WTC11 (cell line): Measurements from ENCODE around the gene SLAMF7. TPM values are rescaled to one million over a fixed set of nuclear protein-coding genes. Genes with fewer than 3 reads are reported as not detected.

Source experiments
- ATAC-seq: fragments of 200-7000 bp; cut with Tn5 transposase; 2 replicates; pipeline ENCODE4 v1.10.0; 2021; ENCODE audit warnings: mild to moderate bottlenecking, moderate library complexity
- CTCF ChIA-PET: fragments of 300-600 bp; sonication (Branson Sonifier 250); formaldehyde crosslinking; loops from one replicate; lab custom pipeline; 2021; ENCODE audit warnings: antibody characterized with exemption; lab: Charles Lee
- POLR2A ChIA-PET: fragments of 350-600 bp; sonication (Branson Sonifier 250); formaldehyde crosslinking; loops from one replicate; lab custom pipeline; 2021; ENCODE audit warnings: antibody characterized with exemption; lab: Charles Lee
- DNase-seq: peaks from one replicate; pipeline ENCODE4 v3.0.0; 2021; ENCODE audit warnings: low spot score
- H3K27ac Mint-ChIP-seq: 2 replicates; pipeline ENCODE4 v1.8.0; 2021; ENCODE audit warnings: mixed read lengths
- H3K27me3 Mint-ChIP-seq: 2 replicates; pipeline ENCODE4 v1.8.0; 2021; ENCODE audit warnings: low read depth, mild to moderate bottlenecking, moderate library complexity, mixed read lengths
- H3K36me3 Mint-ChIP-seq: 2 replicates; pipeline ENCODE4 v1.8.0; 2021; ENCODE audit warnings: mixed read lengths
- H3K4me1 Mint-ChIP-seq: 2 replicates; pipeline ENCODE4 v1.8.0; 2022; ENCODE audit warnings: mixed read lengths
- H3K4me3 Mint-ChIP-seq: 2 replicates; pipeline ENCODE4 v1.8.0; 2021; ENCODE audit warnings: mild to moderate bottlenecking, moderate library complexity, mixed read lengths
- H3K9me3 Mint-ChIP-seq: 2 replicates; pipeline ENCODE4 v1.8.0; 2021; ENCODE audit warnings: mixed read lengths
- AFF4 ChIP-seq: sonication (generic); formaldehyde crosslinking; IDR thresholded peaks from 2 replicates; pipeline ENCODE4 v1.8.1; 2023; ENCODE audit warnings: mild to moderate bottlenecking, missing genetic modification reagents, borderline replicate concordance
- ATF1 ChIP-seq: sonication (generic); formaldehyde crosslinking; IDR thresholded peaks from 2 replicates; pipeline ENCODE4 v1.8.1; 2023; ENCODE audit warnings: mild to moderate bottlenecking, moderate library complexity, missing genetic modification reagents
- ATF2 ChIP-seq: sonication (generic); formaldehyde crosslinking; IDR thresholded peaks from 2 replicates; pipeline ENCODE4 v1.8.1; 2022; ENCODE audit warnings: low read depth, missing genetic modification reagents, borderline replicate concordance
- FOXK1 ChIP-seq: sonication (generic); formaldehyde crosslinking; IDR thresholded peaks from 2 replicates; pipeline ENCODE4 v1.8.0; 2022; ENCODE audit warnings: mild to moderate bottlenecking, moderate library complexity, missing genetic modification reagents
- FOXP1 ChIP-seq: sonication (generic); formaldehyde crosslinking; IDR thresholded peaks from 2 replicates; pipeline ENCODE4 v1.8.0; 2022; ENCODE audit warnings: missing genetic modification reagents, mild to moderate bottlenecking, moderate library complexity, borderline replicate concordance
- GRHL2 ChIP-seq: fragments of 250-450 bp; sonication (Bioruptor Pico); IDR thresholded peaks from 2 replicates; pipeline ENCODE4 v1.8.0; 2022; ENCODE audit warnings: mild to moderate bottlenecking, moderate library complexity; ENCODE audit not compliant: insufficient replicate concordance, severe bottlenecking
- HMGXB4 ChIP-seq: sonication (generic); formaldehyde crosslinking; IDR thresholded peaks from 2 replicates; pipeline ENCODE4 v1.8.1; 2023; ENCODE audit warnings: mild to moderate bottlenecking, moderate library complexity, missing genetic modification reagents
- NFATC4 ChIP-seq: fragments of 250-450 bp; sonication (Bioruptor Pico); IDR thresholded peaks from 2 replicates; pipeline ENCODE4 v1.9.0; 2021; ENCODE audit warnings: mild to moderate bottlenecking
- OVOL2 ChIP-seq: fragments of 250-450 bp; sonication (Bioruptor Pico); IDR thresholded peaks from 2 replicates; pipeline ENCODE4 v1.9.0; 2021; ENCODE audit warnings: mild to moderate bottlenecking, borderline replicate concordance
- PREB ChIP-seq: sonication (generic); formaldehyde crosslinking; IDR thresholded peaks from 2 replicates; pipeline ENCODE4 v1.8.1; 2022; ENCODE audit warnings: mild to moderate bottlenecking, missing genetic modification reagents, moderate library complexity, borderline replicate concordance
- TEAD1 ChIP-seq: sonication (generic); formaldehyde crosslinking; IDR thresholded peaks from 2 replicates; pipeline ENCODE4 v1.8.0; 2022; ENCODE audit warnings: mild to moderate bottlenecking, missing genetic modification reagents
- TEAD4 ChIP-seq: sonication (generic); formaldehyde crosslinking; IDR thresholded peaks from 2 replicates; pipeline ENCODE4 v1.8.0; 2022; ENCODE audit warnings: mild to moderate bottlenecking, missing genetic modification reagents
- ZBTB43 ChIP-seq: sonication (generic); formaldehyde crosslinking; IDR thresholded peaks from 2 replicates; pipeline ENCODE4 v1.8.1; 2023; ENCODE audit warnings: mild to moderate bottlenecking, missing genetic modification reagents
- ZNF219 ChIP-seq: sonication (generic); formaldehyde crosslinking; IDR thresholded peaks from 2 replicates; pipeline ENCODE4 v1.8.0; 2023; ENCODE audit warnings: missing genetic modification reagents, mild to moderate bottlenecking, borderline replicate concordance
- ZNF263 ChIP-seq: sonication (generic); formaldehyde crosslinking; IDR thresholded peaks from 2 replicates; pipeline ENCODE4 v1.8.1; 2022; ENCODE audit warnings: low read depth, mild to moderate bottlenecking, moderate library complexity, missing genetic modification reagents
- ZNF281 ChIP-seq: sonication (generic); formaldehyde crosslinking; IDR thresholded peaks from 2 replicates; pipeline ENCODE4 v1.8.0; 2023; ENCODE audit warnings: mild to moderate bottlenecking, missing genetic modification reagents
- ZNF425 ChIP-seq: fragments of 250-450 bp; sonication (Bioruptor Pico); conservative IDR thresholded peaks from 2 replicates; pipeline ENCODE4 v1.9.0; 2021; ENCODE audit warnings: mild to moderate bottlenecking
- total RNA-seq: library from RNA; stranded (reverse); gene quantifications from 3 replicates; pipeline ENCODE4 v1.2.3, GENCODE V29; 2021

The SLAMF7 gene
- total RNA-seq, 1 experiment from 2014 or later, result 0.15 TPM

- H3K9me3 Mint-ChIP-seq, result no peaks in the 10 kb centered on the region
- DNase-seq (no peak), ATAC-seq (no peak)
- TF ChIP-seq ZNF219 (CRISPR knock-in tag), result no peak
- ChIA-PET POLR2A (no interaction called here), CTCF (interaction anchor here (0.7 to 1.3 kb wide), 3 partner anchors 64 to 77 kb away, joined by 3 read pairs; no protein-coding TSS in a partner anchor)
- H3K27ac Mint-ChIP-seq, result no peak overlapping the region
- peaks cover 31% of the 10 kb centered on the region for H3K4me1 Mint-ChIP-seq
- peaks cover 2% of the 10 kb centered on the region; the same call in 1 of the 2 replicates for H3K27me3 Mint-ChIP-seq
- H3K4me3 Mint-ChIP-seq, result no peak overlapping the region
- H3K36me3 Mint-ChIP-seq, result no peaks in the 10 kb centered on the region
These were observed 5.9 kb downstream of the SLAMF7 start for GRCh38 chr1:160744852-160745520.

- Mint-ChIP-seq H3K27me3 (peaks cover 7% of the 10 kb centered on the region), H3K9me3 (no peaks in the 10 kb centered on the region), H3K27ac (no peak overlapping the region), H3K4me3 (no peak overlapping the region), H3K36me3 (no peaks in the 10 kb centered on the region), H3K4me1 (peaks cover 31% of the 10 kb centered on the region)
- ChIA-PET POLR2A (no interaction called here), CTCF (interaction anchor here (0.7 to 0.9 kb wide), 2 partner anchors 64 to 76 kb away, joined by 3 read pairs; no protein-coding TSS in a partner anchor)
- ATAC-seq (no peak), DNase-seq (no peak)
- TF ChIP-seq ATF1 (CRISPR knock-in tag), result no peak
- no peak for TF ChIP-seq NFATC4
- no peak for TF ChIP-seq TEAD4
- TF ChIP-seq ZBTB43, result no peak
- no peak for TF ChIP-seq GRHL2 (CRISPR knock-in tag)
- no peak for TF ChIP-seq FOXK1 (CRISPR knock-in tag)
- no peak for TF ChIP-seq ZNF281 (CRISPR knock-in tag)
- TF ChIP-seq ZNF425, result no peak
- TF ChIP-seq AFF4 (CRISPR knock-in tag), result no peak
- no peak for TF ChIP-seq ZNF263
- no peak for TF ChIP-seq OVOL2 (CRISPR knock-in tag)
- no peak for TF ChIP-seq HMGXB4 (CRISPR knock-in tag)
- TF ChIP-seq PREB (CRISPR knock-in tag), result no peak
- TF ChIP-seq FOXP1 (CRISPR knock-in tag), result no peak
- TF ChIP-seq ATF2 (CRISPR knock-in tag), result no peak
- TF ChIP-seq TEAD1 (CRISPR knock-in tag), result no peak
These were observed 6.5 kb downstream of the SLAMF7 start for GRCh38 chr1:160745551-160745950.
